Neutrophil (primary cell): ENCODE measurements around the gene RRP8.

Experiments
- H3K27ac ChIP-seq: fragments of 200-600 bp; sonication (generic); 2 replicates; pipeline ENCODE4 v1.5.1; 2016; ENCODE audit warnings: mild to moderate bottlenecking, moderate library complexity
- H3K27me3 ChIP-seq: fragments of 200-600 bp; sonication (generic); 2 replicates; pipeline ENCODE4 v1.6.0; 2016; ENCODE audit warnings: mild to moderate bottlenecking
- H3K36me3 ChIP-seq: fragments of 200-600 bp; sonication (generic); 2 replicates; pipeline ENCODE4 v1.5.1; 2017
- H3K4me1 ChIP-seq, 2 experiments: fragments of 200-600 bp in 1 of 2; sonication (generic) in 1 of 2; 1 replicate in 1 of 2; 2 replicates in 1 of 2; pipeline versions ENCODE4 v1.5.1 to v1.6.1; 2013 to 2016; ENCODE audit warnings: low read depth in 1 of 2, low read length in 1 of 2, mild to moderate bottlenecking in 1 of 2, moderate library complexity in 1 of 2; ENCODE audit not compliant: control insufficient read depth in 1 of 2, insufficient read depth in 1 of 2
- H3K4me3 ChIP-seq, 2 experiments: fragments of 200-600 bp in 1 of 2; sonication (generic) in 1 of 2; 1 replicate in 1 of 2; 2 replicates in 1 of 2; pipeline ENCODE4 v1.5.1; 2013 to 2016; ENCODE audit warnings: low read depth in 1 of 2, low read length in 1 of 2, mild to moderate bottlenecking in 1 of 2, moderate library complexity in 1 of 2
- H3K9me3 ChIP-seq: fragments of 200-600 bp; sonication (generic); 2 replicates; pipeline ENCODE4 v1.5.1; 2016
- CTCF ChIP-seq: fragments of 200-600 bp; sonication (generic); IDR thresholded peaks from 2 replicates; pipeline ENCODE4 v1.5.1; 2016; ENCODE audit warnings: antibody characterized with exemption

RRP8 gene

GRCh38 chr11:6587360-6587953 lies 16.0 kb downstream of the RRP8 start:
- Histone ChIP-seq H3K9me3 (no peaks in the 10 kb centered on the region), H3K27ac (no peak overlapping the region), H3K4me3 (no peak overlapping the region), H3K27me3 (no peaks in the 10 kb centered on the region), H3K4me1 (no peaks in the 10 kb centered on the region), H3K36me3 (no peaks in the 10 kb centered on the region)
- TF ChIP-seq CTCF, result no peak

GRCh38 chr11:6586434-6587359 lies 16.7 kb downstream of the RRP8 start:
- H3K4me1 ChIP-seq, result no peaks in the 10 kb centered on the region
- no peak for TF ChIP-seq CTCF
- no peaks in the 10 kb centered on the region for H3K9me3 ChIP-seq
- H3K27me3 ChIP-seq, result no peaks in the 10 kb centered on the region
- H3K36me3 ChIP-seq, result no peaks in the 10 kb centered on the region
- no peak overlapping the region for H3K27ac ChIP-seq
- H3K4me3 ChIP-seq, result no peak overlapping the region

- no peaks in the 10 kb centered on the region for H3K27me3 ChIP-seq
- H3K4me3 ChIP-seq, result no peak overlapping the region
- no peaks in the 10 kb centered on the region for H3K36me3 ChIP-seq
- H3K9me3 ChIP-seq, result no peaks in the 10 kb centered on the region
- TF ChIP-seq CTCF, result no peak
- no peaks in the 10 kb centered on the region for H3K4me1 ChIP-seq
- no peak overlapping the region for H3K27ac ChIP-seq
Observed at GRCh38 chr11:6584528-6584927, 18.9 kb downstream of the RRP8 start.

GRCh38 chr11:6583584-6583983 lies 19.8 kb downstream of the RRP8 start:
- no peak for TF ChIP-seq CTCF

GRCh38 chr11:6579681-6580080 lies 23.7 kb downstream of the RRP8 start:
- H3K4me3 ChIP-seq, result no peak overlapping the region
- H3K27me3 ChIP-seq, result no peaks in the 10 kb centered on the region
- H3K36me3 ChIP-seq, result no peaks in the 10 kb centered on the region
- no peak for TF ChIP-seq CTCF
- peaks cover 0 to 3% of the 10 kb centered on the region in 2 experiments for H3K4me1 ChIP-seq
- no peaks in the 10 kb centered on the region for H3K9me3 ChIP-seq
- H3K27ac ChIP-seq, result no peak overlapping the region

More at GRCh38 chr11:6583584-6583983, 19.8 kb downstream of the RRP8 start:
- Histone ChIP-seq H3K36me3 (no peaks in the 10 kb centered on the region), H3K4me1 (no peaks in the 10 kb centered on the region), H3K27me3 (no peaks in the 10 kb centered on the region), H3K4me3 (no peak overlapping the region), H3K9me3 (no peaks in the 10 kb centered on the region), H3K27ac (no peak overlapping the region)
